Testis (tissue), 3 donors: ENCODE results near the gene FILIP1L. TPM values are rescaled to one million over a fixed set of nuclear protein-coding genes. Genes with fewer than 3 reads are reported as not detected.

Experiments used
- DNase-seq: peaks from one replicate; pipeline ENCODE4 v3.0.0-alpha.2; 2019
- H3K27ac ChIP-seq, 2 donors: fragments of 200-600 bp; sonication (generic); one replicate each; pipeline ENCODE4 v1.5.1; 2019
- H3K27me3 ChIP-seq: fragments of 200-600 bp; sonication (generic); one replicate; pipeline ENCODE4 v1.5.1; 2019
- H3K36me3 ChIP-seq: fragments of 200-600 bp; sonication (generic); one replicate; pipeline ENCODE4 v1.5.1; 2017; ENCODE audit warnings: low read depth; ENCODE audit errors: missing control alignments
- H3K4me1 ChIP-seq: fragments of 200-600 bp; sonication (generic); one replicate; pipeline ENCODE4 v1.5.1; 2019
- H3K4me3 ChIP-seq, 2 donors: fragments of 200-600 bp; sonication (generic); one replicate each; pipeline ENCODE4 v1.5.1; 2017 to 2019
- H3K9me3 ChIP-seq: fragments of 200-600 bp; sonication (generic); one replicate; pipeline ENCODE4 v1.5.1; 2017
- POLR2A ChIP-seq: fragments of 450-650 bp; IDR thresholded peaks from one replicate; pipeline ENCODE4 v1.6.1; 2017; ENCODE audit warnings: antibody characterized with exemption, mild to moderate bottlenecking, moderate library complexity
- WGBS, 2 donors: methylation state at CpG; one replicate each; pipeline ENCODE4 v1.1.5; 2018; 5-methylcytosine and 5-hydroxymethylcytosine counted together
- intact Hi-C: fragments of 100-400 bp; cut with DNase I; formaldehyde crosslinking; loops from one replicate; pipeline ENCODE4 v1.15.1; 2023; ENCODE audit warnings: low total_unique reads
- polyA plus RNA-seq: library from polyadenylated mRNA; stranded (reverse); fragments of 350-450 nt; fragmentation: Illumina TruSeq; extraction: RNeasy Lipid Tissue Mini Kit (QIAGEN cat#74804); gene quantifications from one replicate; pipeline ENCODE4 v1.2.3, GENCODE V29; 2014; ENCODE audit warnings: low read depth, low replicate concordance; ENCODE audit not compliant: insufficient read depth
- total RNA-seq, 2 donors: library from RNA; depleted of rRNA; stranded (reverse); fragments of >200 nt; gene quantifications; one replicate each; pipeline ENCODE4 v1.2.3, GENCODE V29; 2016
- TF ChIP-seq, protein P1 (sequence below), 3 experiments: fragments of 450-650 bp in 2 of 3; fragments of 200-600 bp in 1 of 3; sonication (generic) in 1 of 3; IDR thresholded peaks; one replicate each; pipeline ENCODE4 v1.5.1; 2016 to 2019; ENCODE audit warnings: antibody characterized with exemption in 3 of 3, mild to moderate bottlenecking in 2 of 3, moderate library complexity in 1 of 3

The FILIP1L gene
- total and polyA plus RNA-seq, 3 donors from 2014 or later: 16.5 to 20.1 (median 16.7) TPM

DNA sequence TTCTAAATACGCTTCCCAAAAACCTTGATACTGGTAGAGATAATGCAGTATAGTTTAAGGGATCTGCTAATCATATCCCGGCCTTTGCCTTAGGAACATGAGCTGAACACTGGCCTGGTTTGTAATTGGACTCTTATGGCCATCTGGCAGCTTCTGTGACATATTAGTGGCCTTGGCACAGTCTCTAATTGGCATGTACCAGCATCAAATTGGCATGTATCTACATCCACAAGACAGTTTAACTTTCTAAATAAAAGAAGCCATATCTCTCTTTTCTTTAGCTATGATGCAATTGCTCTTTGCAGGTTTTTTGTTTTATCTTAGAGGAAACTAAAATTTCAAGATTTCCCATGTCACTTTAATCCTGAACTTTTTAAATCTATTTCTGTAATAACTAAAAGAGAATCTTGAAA is 44.6 kb upstream of the FILIP1L start:
- no peak for TF ChIP-seq POLR2A
- TF ChIP-seq, protein P1, sequence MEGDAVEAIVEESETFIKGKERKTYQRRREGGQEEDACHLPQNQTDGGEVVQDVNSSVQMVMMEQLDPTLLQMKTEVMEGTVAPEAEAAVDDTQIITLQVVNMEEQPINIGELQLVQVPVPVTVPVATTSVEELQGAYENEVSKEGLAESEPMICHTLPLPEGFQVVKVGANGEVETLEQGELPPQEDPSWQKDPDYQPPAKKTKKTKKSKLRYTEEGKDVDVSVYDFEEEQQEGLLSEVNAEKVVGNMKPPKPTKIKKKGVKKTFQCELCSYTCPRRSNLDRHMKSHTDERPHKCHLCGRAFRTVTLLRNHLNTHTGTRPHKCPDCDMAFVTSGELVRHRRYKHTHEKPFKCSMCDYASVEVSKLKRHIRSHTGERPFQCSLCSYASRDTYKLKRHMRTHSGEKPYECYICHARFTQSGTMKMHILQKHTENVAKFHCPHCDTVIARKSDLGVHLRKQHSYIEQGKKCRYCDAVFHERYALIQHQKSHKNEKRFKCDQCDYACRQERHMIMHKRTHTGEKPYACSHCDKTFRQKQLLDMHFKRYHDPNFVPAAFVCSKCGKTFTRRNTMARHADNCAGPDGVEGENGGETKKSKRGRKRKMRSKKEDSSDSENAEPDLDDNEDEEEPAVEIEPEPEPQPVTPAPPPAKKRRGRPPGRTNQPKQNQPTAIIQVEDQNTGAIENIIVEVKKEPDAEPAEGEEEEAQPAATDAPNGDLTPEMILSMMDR (IDR thresholded peaks at IDR 0.05): no peak
- no peaks in the 10 kb centered on the region for H3K36me3 ChIP-seq
- H3K4me3 ChIP-seq: no peak overlapping the region
- DNase-seq: no peak
- peak overlapping the region in 1 of 2 donors; percentile 21 for H3K27ac ChIP-seq
- 45 to 74% methylated on average over 2 of the region's 2 CpGs for WGBS, 2 donors
- peaks cover 33% of the 10 kb centered on the region for H3K4me1 ChIP-seq
- H3K27me3 ChIP-seq: no peaks in the 10 kb centered on the region
- H3K9me3 ChIP-seq: no peaks in the 10 kb centered on the region
- intact Hi-C loops: no loop called here

DNA sequence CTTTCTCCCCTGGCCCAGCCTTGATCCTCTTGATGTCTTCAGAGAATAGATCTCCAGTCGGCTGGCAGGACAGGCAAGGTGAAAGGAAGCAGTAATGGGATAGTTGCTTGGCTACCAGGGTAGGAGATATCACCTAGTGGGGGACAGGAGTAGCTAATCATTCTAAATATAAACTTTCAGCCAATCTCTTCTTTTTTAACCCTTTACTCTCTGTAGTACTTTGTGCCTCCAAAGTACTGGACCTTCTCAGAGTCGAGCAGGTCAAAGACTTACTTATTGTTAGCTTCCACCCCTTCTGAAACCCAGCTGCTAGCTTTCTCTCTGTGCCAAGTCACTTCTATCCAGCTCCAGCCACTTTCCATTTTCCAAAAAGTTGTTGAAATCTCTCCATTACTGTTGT is 43.4 kb upstream of the FILIP1L start:
- Histone ChIP-seq H3K36me3 (no peaks in the 10 kb centered on the region), H3K27me3 (no peaks in the 10 kb centered on the region), H3K4me1 (peaks cover 26% of the 10 kb centered on the region), H3K27ac (no peak overlapping the region), H3K4me3 (no peak overlapping the region), H3K9me3 (no peaks in the 10 kb centered on the region)
- WGBS, 2 donors: 58 to 59% methylated on average over 2 of the region's 2 CpGs
- intact Hi-C loops: no loop called here
- TF ChIP-seq, protein P1 (IDR thresholded peaks at IDR 0.05): no peak
- no peak for TF ChIP-seq POLR2A
- no peak for DNase-seq

DNA sequence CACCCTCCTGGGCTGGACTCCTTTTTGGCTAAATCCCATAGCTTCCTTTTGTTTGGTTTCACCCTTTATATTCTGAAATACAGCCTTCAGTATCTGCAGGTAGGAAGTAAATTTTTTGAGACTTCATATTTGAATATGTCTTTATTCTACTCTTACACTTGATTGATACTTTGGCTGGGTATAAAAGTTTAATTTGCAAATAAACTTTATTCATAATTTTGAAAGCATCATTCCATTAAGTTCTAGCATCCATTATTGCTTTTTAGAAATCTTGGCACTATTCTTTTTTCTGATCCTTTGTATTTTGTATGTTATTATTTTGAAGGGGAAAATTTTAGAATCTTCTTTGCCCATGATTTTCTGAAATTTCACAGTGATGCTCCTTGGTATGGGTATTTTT is 41.3 kb upstream of the FILIP1L start:
- Histone ChIP-seq H3K4me3 (no peak overlapping the region), H3K27me3 (no peaks in the 10 kb centered on the region), H3K4me1 (peaks cover 20% of the 10 kb centered on the region), H3K36me3 (no peaks in the 10 kb centered on the region), H3K9me3 (no peaks in the 10 kb centered on the region), H3K27ac (no peak overlapping the region)
- no peak for TF ChIP-seq POLR2A
- TF ChIP-seq, protein P1 (IDR thresholded peaks at IDR 0.05): no peak
- intact Hi-C loops: no loop called here
- DNase-seq: no peak

DNA sequence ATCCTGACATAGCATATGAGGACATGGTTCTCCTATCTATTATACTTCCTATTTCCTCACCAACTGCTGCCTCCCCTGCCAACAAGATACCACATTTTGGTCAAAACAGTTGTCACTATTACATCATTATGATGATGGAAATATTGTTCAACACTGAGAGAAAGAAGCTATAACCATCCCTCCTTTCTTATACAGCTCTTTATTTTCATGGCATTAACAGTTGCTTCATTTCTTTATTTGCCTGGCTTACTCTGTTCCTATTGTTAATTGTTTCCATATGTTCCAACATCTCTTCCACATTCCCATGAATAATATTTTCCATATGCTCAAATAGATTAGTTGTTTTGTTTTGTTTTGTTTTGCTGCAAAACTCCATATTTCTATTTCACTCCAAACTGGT is 40.8 kb upstream of the FILIP1L start:
- intact Hi-C loops: no loop called here
- peaks cover 15% of the 10 kb centered on the region for H3K4me1 ChIP-seq
- H3K27ac ChIP-seq: no peak overlapping the region
- TF ChIP-seq, protein P1 (IDR thresholded peaks at IDR 0.05): no peak
- TF ChIP-seq POLR2A: no peak
- no peaks in the 10 kb centered on the region for H3K36me3 ChIP-seq
- no peak for DNase-seq
- no peak overlapping the region for H3K4me3 ChIP-seq
- no peaks in the 10 kb centered on the region for H3K9me3 ChIP-seq
- H3K27me3 ChIP-seq: no peaks in the 10 kb centered on the region

DNA sequence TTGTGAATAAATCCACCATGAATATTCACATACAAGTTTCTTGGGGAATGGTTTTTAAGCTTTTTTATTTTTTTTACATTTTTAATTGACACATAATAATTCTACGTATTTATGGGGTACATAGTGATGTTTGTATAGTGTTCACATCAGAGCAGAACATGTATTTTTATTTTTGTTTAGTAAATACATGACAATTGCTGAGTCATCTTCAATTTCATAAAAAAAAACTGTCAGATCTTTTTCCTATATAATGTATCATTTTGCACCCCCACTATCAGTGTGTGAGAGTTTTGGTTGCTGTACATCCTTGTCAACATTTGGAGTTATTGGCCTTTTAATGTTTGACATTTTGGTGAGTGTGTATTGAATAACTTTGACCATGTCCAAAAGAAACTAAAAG is 39.9 kb upstream of the FILIP1L start:
- no peak overlapping the region for H3K27ac ChIP-seq
- DNase-seq: no peak
- H3K4me1 ChIP-seq: peaks cover 6% of the 10 kb centered on the region
- no peaks in the 10 kb centered on the region for H3K9me3 ChIP-seq
- no peak overlapping the region for H3K4me3 ChIP-seq
- intact Hi-C loops: no loop called here
- H3K27me3 ChIP-seq: no peaks in the 10 kb centered on the region
- 98 to 100% methylated on average over 1 of the region's 1 CpG for WGBS, 2 donors
- no peaks in the 10 kb centered on the region for H3K36me3 ChIP-seq
- TF ChIP-seq, protein P1 (IDR thresholded peaks at IDR 0.05): no peak
- no peak for TF ChIP-seq POLR2A
